ENCODE results near the gene BAX.

DNA sequence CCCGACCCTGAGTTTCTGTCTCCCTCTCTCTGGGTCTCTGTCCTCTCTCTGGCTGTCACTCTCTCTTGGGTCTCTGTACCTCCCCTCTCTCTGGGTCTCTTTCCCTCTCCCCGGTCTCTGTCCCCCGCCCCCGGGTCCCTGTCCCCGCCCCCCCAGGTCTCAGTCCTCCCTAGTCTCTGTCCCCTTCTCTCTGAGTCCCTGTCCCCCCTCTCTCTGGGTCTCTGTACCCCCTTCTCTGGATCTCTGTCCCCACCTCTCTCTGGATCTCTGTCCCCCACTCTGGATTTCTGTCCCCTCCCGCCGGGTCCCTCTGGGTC is 8.1 kb downstream of the BAX start:
- TF ChIP-seq, protein P1, sequence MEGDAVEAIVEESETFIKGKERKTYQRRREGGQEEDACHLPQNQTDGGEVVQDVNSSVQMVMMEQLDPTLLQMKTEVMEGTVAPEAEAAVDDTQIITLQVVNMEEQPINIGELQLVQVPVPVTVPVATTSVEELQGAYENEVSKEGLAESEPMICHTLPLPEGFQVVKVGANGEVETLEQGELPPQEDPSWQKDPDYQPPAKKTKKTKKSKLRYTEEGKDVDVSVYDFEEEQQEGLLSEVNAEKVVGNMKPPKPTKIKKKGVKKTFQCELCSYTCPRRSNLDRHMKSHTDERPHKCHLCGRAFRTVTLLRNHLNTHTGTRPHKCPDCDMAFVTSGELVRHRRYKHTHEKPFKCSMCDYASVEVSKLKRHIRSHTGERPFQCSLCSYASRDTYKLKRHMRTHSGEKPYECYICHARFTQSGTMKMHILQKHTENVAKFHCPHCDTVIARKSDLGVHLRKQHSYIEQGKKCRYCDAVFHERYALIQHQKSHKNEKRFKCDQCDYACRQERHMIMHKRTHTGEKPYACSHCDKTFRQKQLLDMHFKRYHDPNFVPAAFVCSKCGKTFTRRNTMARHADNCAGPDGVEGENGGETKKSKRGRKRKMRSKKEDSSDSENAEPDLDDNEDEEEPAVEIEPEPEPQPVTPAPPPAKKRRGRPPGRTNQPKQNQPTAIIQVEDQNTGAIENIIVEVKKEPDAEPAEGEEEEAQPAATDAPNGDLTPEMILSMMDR (IDR thresholded peaks at IDR 0.05; ENCODE audit: insufficient read depth, low read length): no peak
- TF ChIP-seq, protein P2, sequence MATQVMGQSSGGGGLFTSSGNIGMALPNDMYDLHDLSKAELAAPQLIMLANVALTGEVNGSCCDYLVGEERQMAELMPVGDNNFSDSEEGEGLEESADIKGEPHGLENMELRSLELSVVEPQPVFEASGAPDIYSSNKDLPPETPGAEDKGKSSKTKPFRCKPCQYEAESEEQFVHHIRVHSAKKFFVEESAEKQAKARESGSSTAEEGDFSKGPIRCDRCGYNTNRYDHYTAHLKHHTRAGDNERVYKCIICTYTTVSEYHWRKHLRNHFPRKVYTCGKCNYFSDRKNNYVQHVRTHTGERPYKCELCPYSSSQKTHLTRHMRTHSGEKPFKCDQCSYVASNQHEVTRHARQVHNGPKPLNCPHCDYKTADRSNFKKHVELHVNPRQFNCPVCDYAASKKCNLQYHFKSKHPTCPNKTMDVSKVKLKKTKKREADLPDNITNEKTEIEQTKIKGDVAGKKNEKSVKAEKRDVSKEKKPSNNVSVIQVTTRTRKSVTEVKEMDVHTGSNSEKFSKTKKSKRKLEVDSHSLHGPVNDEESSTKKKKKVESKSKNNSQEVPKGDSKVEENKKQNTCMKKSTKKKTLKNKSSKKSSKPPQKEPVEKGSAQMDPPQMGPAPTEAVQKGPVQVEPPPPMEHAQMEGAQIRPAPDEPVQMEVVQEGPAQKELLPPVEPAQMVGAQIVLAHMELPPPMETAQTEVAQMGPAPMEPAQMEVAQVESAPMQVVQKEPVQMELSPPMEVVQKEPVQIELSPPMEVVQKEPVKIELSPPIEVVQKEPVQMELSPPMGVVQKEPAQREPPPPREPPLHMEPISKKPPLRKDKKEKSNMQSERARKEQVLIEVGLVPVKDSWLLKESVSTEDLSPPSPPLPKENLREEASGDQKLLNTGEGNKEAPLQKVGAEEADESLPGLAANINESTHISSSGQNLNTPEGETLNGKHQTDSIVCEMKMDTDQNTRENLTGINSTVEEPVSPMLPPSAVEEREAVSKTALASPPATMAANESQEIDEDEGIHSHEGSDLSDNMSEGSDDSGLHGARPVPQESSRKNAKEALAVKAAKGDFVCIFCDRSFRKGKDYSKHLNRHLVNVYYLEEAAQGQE (IDR thresholded peaks at IDR 0.05; ENCODE audit: insufficient replicate concordance, low read depth): no peak
